NCI-H774 (cell line): ENCODE measurements around the gene POLN.
"Not testable (repeated sequence)": the region's sequence is repeated elsewhere in the genome, so short reads cannot be mapped to it uniquely, and the experiment has no call there.

Experiments used
- DNase-seq: peaks from one replicate; lab custom pipeline; 2025; lab: John Stamatoyannopoulos, UW

The POLN gene

DNA sequence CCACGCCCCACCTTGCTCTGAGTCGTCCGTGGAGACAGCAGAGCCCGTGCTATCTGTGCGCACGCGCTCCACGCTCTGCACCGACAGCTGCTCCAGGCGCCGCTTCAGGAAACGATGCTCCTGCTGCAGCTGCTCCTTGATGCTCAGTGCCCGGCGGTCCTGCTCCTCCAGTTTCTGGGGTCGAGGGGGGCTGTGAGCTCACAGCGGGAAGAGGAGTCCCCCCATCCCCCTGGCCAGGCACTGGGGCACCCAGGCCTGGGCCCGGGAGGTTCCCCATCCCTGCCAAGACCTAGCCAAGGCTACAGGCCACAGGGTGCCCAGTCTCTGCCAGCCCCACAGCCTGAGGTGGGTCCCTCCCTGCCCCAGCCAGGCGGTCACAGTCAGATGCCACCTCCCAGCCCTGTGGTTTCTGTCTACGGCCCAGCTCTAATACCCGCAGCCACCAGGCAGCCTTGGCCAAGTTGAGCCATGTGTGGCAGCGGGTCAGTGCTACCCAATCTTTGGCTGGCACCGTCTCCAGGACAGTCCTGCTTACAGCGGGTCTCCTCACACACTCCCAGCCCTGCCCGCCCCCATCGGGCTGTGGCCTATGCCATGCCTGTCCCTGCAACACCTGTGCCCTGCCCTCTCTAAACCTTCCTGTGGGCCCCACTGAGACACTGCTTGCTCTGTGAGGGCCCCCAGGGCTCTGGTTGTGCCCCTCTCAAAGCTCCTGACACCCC lies 9.3 kb upstream of the POLN start:
- DNase-seq, result no peak

GRCh38 chr4:2250357-2251072 lies 8.6 kb upstream of the POLN start:
- no peak for DNase-seq

DNA sequence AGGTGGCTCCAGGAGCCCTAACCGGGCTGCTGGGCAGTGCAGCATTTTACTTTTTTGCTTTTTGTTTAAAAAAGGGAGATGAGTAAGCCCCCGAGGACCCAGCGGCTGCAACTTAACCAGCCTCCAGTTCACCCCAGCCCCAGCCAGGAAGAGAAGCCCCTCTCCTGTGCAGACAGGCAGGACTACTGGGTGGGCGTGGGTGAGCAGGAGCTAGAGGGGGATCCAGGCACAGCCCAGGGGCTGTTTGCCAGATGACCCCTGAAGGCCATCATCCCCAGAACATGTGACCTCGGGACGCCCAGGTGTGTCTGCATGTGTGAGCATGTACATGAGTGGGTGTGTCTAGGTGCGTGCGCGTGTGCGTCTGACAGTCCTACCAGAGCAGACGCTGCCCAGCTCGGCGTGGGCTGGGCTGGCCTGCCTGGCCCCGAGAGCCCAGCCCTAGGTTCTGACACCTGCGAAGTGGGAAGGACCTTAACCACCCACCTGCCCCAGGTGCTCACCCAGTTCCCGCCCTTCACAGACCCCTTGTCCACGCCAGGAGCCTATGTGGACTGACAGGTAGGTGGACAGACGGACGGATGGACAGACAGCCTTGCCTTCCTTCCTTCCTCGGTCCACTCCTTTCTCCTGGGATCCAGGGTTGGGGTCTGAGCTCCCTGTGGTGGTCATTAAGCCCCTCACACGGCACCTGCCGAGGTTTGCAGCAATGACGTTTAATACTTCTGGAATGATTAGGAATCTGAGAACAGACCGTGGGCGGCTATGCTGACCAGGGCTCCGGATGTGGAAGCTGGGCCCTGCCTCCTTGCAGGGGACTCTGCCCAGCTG lies 7.8 kb upstream of the POLN start:
- DNase-seq, result no peak

DNA sequence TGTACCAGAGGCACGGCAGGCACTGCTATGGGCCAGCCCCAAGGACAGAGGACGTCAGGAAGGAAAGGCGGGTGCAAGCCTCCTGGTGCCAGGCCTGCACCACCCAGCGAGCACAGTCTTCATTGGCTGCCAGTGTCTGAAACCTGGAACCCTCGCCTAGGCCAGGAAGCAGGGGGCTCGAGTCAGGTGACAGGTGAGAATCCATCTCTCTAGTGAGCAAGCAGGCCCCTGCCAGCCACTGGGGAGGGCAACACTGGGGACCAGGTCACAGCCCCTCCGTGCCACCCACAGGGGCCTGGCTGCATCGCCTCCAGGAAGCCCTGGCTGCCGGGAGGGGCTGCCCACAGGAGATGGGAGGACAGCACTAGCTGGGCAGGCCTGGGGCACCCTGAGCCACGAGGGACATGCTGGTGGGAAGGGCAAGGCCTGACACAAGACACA lies 6.9 kb upstream of the POLN start:
- DNase-seq, result no peak

DNA sequence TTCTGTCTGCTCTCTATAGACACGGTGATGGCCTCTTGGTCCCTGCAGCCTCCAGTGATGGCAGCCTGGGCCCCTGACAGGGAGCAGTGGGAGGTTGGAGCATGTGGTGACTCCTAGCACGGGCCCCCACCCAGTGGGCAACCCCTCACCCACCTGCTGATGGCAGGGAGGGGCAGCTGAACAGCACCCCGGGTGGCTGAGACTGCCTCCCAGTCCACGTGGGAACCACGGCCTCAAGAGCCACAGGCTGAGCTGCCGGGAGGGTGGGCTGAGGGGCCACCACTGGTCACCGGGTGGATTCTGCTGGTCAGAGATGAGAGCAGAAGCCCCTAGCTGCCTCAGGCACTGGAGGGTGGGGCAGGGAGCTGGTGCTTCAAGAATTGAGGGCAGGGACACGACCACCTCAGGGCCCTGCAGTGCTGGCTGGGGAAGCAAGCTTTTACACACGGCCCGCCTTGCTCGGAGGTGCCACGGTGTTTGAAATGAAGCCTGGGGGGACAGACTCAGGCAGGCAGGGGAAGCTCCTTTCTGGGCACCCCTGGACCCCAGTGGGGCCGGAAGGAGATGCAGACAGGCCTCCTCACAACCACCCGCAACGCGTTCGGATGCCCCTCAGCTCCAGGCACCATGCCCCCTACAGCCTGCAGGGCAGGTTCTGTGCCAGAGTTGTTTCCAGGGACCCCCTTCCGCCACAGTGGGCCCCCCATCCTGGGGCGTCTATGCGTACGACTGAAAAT lies 6.3 kb upstream of the POLN start:
- DNase-seq, result no peak

GRCh38 chr4:2247128-2248043 lies 5.5 kb upstream of the POLN start:
- no peak for DNase-seq

DNA sequence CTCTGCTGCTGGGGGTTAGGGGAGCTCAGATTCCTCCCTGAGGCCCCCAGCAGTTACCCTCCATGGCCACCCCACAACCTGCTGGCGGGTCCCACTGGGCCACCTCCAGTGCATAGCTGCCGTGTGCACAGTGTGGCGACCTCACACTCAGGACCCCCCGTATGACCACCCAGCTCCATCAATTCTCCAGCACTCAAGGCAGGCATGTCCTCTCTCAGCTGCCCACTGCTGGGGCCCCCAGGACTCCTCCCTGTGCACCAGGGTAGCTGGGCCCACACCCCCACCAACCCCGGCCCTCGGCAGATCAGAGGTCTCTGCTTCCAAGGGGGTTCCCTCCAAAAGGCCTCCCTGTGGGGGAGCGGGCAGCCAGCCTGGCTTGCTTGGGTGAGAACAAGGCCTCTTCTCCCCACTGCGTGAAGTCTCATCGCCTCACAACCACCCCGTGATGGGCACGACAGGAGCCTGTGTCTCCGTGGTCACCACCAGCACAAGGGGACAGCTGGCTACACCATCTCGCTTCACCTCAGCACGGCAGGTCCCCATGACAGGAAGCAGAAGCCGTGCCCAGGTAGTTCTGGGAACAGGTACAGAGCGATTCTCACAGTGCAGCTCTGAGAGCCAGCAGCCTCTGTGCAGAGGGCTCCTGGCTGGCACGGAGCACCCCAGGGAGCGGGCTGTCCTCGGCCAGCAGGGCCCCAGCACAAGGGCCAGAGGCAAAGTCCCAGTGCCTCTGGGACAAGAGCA lies 4.6 kb upstream of the POLN start:
- no peak for DNase-seq

GRCh38 chr4:2245787-2246275 lies 3.9 kb upstream of the POLN start:
- no peak for DNase-seq

DNA sequence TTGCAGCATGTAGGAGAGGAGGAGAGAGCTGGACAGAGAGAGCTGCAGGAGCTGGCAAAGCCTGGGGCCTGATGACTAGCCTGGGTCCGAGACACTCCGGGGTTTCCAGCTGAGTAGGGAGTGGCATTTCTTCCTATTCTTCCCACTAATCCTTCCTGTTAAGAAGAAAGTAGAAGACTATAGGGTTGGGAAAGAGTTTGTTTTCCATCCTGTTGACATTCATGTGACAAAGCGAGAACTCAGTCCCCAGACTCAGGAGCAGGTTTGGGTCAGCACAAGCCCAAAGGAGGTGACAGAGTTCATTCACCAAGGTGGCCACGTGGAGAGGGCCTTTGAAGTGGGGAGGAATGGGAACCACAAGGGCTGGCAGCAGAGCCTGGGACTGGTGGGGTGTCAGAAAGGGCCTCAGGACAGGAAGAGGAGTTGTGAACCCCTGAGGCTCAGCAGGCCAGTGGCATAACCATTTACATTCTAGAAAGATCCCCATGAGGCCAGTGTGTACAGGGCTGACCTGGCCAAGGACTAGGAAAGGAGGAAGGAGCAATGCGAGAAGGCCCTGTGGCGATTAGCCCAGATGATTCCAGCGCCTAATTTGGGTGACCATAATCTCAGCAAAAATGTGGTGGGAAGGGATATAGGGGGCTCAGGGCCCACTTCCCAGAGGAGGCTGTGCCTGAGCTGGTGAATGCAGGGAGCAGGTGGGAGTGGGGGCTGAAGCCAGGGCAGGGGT lies 3.3 kb upstream of the POLN start:
- DNase-seq, result no peak

DNA sequence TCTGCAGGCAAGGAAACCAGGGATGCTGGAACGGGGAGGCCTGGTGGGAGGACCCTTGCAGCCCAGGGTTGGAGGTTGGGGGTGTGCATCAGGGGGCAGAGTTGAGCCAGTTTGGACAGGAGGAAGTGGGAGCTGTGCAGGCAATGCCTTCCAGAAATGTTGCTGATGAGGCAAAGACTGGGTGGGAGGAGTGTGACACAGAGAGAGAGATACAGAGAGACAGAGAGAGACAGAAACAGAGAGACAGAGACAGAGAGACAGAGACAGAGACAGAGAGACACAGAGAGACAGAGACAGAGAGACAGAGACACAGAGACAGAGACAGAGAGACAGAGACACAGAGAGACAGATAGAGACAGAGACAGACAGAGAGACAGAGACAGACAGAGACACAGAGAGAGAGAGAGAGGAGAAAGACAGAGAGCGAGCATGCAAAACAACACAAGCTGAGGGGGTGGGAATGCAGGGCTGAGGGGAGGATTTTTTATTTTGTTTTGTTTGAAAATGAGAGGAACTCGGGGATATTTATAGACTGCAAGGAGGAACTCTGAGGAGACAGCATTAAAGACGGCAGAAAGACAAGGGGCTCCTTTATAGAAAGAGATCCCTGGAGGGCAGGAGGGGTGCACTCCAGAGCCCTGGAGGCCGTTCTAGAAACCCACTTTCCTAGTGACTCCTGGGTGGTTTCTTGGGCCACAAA lies 1.9 kb upstream of the POLN start:
- no peak for DNase-seq

- no peak for DNase-seq
Measured at GRCh38 chr4:2241003-2241402, 918 bp downstream of the POLN start.

GRCh38 chr4:2236944-2237666 lies 4.8 kb downstream of the POLN start:
- no peak for DNase-seq

DNA sequence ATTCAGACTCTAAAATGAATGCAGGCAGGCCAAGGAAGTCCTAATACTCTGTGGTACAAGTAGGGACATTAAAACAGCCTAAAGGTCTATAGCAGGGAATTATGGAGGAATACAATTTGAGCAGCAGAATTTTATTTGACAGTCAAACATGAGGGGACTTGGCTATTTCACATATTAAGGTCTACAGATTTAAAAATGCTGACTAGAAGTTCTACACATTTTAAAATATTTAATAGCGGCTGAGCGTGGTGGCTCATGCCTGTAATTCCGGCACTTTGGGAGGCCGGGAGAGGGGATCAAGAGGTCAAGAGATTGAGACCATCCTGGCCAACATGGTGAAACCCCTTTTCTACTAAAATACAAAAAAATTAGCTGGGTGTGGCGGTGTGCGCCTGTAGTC lies 10.8 kb downstream of the POLN start:
- DNase-seq, result no peak

- no peak for DNase-seq
Measured at GRCh38 chr4:2226261-2226660, 15.7 kb downstream of the POLN start.

GRCh38 chr4:2222838-2223237 lies 19.1 kb downstream of the POLN start:
- DNase-seq, result no peak

DNA sequence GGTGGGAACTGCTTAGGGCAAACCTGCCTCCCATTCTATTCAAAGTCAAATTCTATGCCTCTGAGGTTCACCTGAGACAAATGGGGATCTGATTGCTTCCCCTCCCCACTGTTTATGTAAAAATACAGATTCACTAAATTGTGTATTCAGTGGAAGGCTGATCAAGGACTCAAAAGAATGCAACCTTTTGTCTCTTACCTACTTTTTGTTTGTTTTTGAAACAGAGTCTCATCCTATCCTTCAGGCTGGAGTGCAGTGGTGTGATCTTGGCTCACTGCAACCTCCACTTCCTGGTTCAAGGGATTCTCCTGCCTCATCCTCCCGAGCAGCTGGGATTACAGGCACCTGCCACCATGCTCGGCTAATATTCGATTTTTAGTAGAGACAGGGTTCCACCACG lies 20.5 kb downstream of the POLN start:
- not testable (repeated sequence) for DNase-seq

- peak; percentile 40 for DNase-seq
Measured at GRCh38 chr4:2220016-2220630, 21.8 kb downstream of the POLN start.
